AG20443 (cell line): Measurements from ENCODE around the gene TMEM89.

Experiments used
- DNase-seq: peaks from one replicate; pipeline ENCODE4 v3.0.0; 2012; ENCODE audit warnings: low spot score, mixed read lengths

TMEM89 gene

GRCh38 chr3:48614044-48614443 lies 7.5 kb downstream of the TMEM89 start:
- peak; percentile 76 for DNase-seq

- DNase-seq = no peak
Observed at GRCh38 chr3:48612309-48612708, 9.3 kb downstream of the TMEM89 start.

GRCh38 chr3:48609088-48610005 lies 12.2 kb downstream of the TMEM89 start, which contains the start of gene UQCRC1:
Gene UQCRC1, minus strand, starts transcription at chr3:48609646. Its CDS starts 26 bp downstream, at chr3:48609620.
- DNase-seq = peak; percentile 99

- no peak for DNase-seq
Observed at GRCh38 chr3:48607519-48607918, 14.1 kb downstream of the TMEM89 start.

- DNase-seq = no peak
Observed at GRCh38 chr3:48601622-48601994, 20.0 kb downstream of the TMEM89 start.

- no peak for DNase-seq
Observed at GRCh38 chr3:48600711-48601621, 20.6 kb downstream of the TMEM89 start.

GRCh38 chr3:48599509-48600285 lies 21.9 kb downstream of the TMEM89 start:
- DNase-seq = no peak

GRCh38 chr3:48599077-48599501 lies 22.5 kb downstream of the TMEM89 start:
- DNase-seq = no peak

GRCh38 chr3:48598323-48599076 lies 23.1 kb downstream of the TMEM89 start:
- DNase-seq = peak; percentile 92

- no peak for DNase-seq
Observed at GRCh38 chr3:48597408-48597800, 24.2 kb downstream of the TMEM89 start.

- DNase-seq = no peak
Observed at GRCh38 chr3:48596676-48597407, 24.7 kb downstream of the TMEM89 start.

GRCh38 chr3:48596157-48596556 lies 25.4 kb downstream of the TMEM89 start:
- no peak for DNase-seq

GRCh38 chr3:48595526-48596121 lies 25.9 kb downstream of the TMEM89 start:
- peak; percentile 95 for DNase-seq

- DNase-seq = peak; percentile 55
Observed at GRCh38 chr3:48595075-48595525, 26.5 kb downstream of the TMEM89 start, which contains the start of gene COL7A1. Gene COL7A1, minus strand, starts transcription at chr3:48595329. Its CDS starts 170 bp downstream, at chr3:48595159.

- DNase-seq = peak; percentile 61
Observed at GRCh38 chr3:48594417-48595049, 27.0 kb downstream of the TMEM89 start.

GRCh38 chr3:48593337-48593736 lies 28.2 kb downstream of the TMEM89 start:
- DNase-seq = no peak

GRCh38 chr3:48592519-48593087 lies 29.0 kb downstream of the TMEM89 start:
- no peak for DNase-seq

- no peak for DNase-seq
Observed at GRCh38 chr3:48591886-48592518, 29.6 kb downstream of the TMEM89 start.
